MM.1S (cell line): ENCODE measurements around the gene SYTL2.

ENCODE experiments used
- CTCF ChIP-seq: fragments of 300-600 bp; sonication (generic); IDR thresholded peaks from 2 replicates; pipeline ENCODE4 v1.5.1; 2016; ENCODE audit warnings: antibody characterized with exemption, low read length, mixed read lengths
- EZH2phosphoT487 ChIP-seq: fragments of 300-600 bp; sonication (generic); IDR thresholded peaks from 2 replicates; pipeline ENCODE4 v1.6.1; 2018; ENCODE audit warnings: antibody characterized with exemption, low read length

DNA sequence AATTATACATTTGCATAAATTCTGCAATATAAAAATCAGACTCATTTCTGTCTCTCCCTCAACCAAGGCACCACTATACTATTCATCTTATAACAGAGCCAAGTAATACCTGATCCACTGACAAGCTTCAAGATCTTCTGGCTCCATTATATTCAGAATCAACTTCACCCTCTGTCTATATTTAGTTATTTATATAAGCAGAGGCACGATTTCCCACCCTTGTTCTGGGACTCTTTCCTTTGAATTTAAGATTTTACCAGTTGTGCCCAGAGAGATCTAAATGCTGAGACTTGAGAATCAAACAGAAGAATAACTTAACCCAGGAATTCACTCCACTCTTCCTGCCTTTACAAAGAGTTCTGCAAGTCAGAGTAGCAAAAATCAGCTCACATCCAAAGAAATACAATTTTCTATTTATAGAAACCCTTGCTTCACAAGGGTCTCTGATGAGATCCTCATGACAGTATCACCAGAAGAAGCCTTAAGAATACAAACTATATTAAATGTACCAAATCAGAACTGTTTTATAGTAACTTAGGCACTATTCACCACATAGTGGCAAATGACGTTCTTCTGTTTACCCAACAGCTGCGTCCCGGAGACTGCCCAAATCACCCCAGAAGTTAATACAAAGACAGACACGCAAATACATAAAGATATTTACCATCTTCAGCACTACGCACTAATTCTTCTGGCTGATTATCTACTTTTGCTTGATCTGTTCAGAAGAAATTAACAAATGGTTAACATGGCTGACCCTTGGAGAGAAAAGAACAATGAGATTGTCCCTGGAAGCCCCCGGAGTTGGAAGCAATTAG, 92.6 kb downstream of the SYTL2 start:
- no peak for TF ChIP-seq CTCF
- no peak for TF ChIP-seq EZH2phosphoT487
